ENCODE data around the gene PDIA4. TPM values are rescaled to one million over a fixed set of nuclear protein-coding genes. Genes with fewer than 3 reads are reported as not detected.
A peak's percentile ranks its signal among the peaks of the same experiment; 100 is the strongest.
"Not testable (repeated sequence)": the region's sequence is repeated elsewhere in the genome, so short reads cannot be mapped to it uniquely, and the experiment has no call there.

The PDIA4 gene, protein sequence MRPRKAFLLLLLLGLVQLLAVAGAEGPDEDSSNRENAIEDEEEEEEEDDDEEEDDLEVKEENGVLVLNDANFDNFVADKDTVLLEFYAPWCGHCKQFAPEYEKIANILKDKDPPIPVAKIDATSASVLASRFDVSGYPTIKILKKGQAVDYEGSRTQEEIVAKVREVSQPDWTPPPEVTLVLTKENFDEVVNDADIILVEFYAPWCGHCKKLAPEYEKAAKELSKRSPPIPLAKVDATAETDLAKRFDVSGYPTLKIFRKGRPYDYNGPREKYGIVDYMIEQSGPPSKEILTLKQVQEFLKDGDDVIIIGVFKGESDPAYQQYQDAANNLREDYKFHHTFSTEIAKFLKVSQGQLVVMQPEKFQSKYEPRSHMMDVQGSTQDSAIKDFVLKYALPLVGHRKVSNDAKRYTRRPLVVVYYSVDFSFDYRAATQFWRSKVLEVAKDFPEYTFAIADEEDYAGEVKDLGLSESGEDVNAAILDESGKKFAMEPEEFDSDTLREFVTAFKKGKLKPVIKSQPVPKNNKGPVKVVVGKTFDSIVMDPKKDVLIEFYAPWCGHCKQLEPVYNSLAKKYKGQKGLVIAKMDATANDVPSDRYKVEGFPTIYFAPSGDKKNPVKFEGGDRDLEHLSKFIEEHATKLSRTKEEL
- total RNA-seq (2014; rRNA removed; shearing (Covaris generic)): 327 and 331 TPM in 2 replicates

DNA sequence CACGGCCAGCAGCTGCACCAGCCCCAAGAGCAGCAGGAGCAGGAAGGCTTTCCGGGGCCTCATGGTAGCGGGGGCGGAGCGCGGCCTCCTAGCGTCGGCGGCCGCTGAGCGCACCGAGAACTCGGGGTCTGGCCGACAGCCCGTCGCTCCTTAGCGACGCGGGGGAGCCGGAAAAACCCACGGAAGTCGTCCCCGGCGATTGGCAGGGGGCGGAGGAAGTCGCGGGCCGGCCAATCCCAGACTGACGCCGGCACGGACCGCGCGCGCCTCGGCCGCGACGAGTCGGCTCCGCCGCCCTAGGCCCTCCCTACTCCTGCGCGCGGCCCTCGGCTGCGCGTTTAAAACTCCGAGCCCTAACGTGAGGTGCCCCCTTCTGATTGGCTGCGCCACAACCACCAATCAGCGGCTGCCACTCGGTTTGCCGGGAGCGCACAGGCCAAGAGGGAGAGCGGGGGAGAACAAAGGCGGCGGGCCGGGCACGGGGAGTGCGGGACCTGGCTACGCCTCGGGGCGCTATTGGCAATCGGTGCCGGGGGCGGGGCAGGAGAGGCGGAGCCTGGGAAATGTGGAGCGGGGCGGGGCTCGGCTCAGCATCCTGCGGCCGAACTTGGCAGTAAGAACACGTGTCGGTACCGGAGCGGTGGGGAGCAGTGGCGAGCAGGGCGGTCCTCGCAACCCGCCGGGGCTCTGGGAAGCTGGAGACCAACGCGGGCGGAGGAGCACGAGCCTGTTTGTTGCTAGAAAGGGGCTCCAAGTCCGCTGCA, at the start of gene PDIA4:
Gene PDIA4 (minus strand): TSS at position 160 of the 764 bp plus-strand sequence. CDS start 97 bp downstream, at position 63.
- peak; percentile 100 for DNase-seq (ENCODE audit: low spot score)

DNA sequence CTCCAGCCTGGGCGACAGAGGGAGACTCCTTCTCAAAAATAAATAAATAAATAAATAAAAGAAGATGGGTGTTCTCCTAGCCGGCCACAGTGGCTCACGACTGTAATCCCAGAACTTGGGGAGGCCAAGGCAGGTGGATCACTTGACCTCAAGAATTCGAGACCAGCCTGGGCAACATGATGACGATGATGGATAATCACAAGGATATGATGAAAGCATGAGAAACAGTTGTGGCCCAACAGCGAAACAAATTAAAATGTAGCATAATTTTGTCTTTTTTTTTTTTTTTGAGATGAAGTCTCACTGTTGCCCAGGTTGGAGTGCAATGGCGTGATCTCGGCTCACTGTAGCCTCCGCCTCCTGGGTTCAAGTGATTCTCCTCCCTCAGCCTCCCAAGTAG, 49.3 kb upstream of the PDIA4 start:
- no peak for DNase-seq (ENCODE audit: low spot score)

DNA sequence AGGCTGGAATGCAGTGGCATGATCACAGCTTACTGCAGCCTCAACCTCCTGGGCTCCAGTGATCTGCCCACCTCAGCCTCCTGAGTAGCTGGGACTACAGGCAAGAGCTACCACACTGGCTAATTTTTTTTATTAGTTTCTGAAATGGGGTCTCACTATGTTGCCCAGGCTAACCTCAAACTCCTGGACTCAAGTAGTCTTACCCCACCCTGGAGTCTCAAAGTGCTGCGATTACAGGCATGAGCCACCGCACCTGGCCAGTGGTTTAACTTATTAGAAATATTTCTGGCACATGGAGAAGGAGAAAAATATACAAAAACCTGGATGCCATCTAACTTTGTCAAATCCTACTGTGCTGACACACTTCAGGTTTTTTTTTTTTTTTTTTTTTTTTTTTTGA, 47.0 kb upstream of the PDIA4 start:
- no peak for DNase-seq (ENCODE audit: low spot score)

DNA sequence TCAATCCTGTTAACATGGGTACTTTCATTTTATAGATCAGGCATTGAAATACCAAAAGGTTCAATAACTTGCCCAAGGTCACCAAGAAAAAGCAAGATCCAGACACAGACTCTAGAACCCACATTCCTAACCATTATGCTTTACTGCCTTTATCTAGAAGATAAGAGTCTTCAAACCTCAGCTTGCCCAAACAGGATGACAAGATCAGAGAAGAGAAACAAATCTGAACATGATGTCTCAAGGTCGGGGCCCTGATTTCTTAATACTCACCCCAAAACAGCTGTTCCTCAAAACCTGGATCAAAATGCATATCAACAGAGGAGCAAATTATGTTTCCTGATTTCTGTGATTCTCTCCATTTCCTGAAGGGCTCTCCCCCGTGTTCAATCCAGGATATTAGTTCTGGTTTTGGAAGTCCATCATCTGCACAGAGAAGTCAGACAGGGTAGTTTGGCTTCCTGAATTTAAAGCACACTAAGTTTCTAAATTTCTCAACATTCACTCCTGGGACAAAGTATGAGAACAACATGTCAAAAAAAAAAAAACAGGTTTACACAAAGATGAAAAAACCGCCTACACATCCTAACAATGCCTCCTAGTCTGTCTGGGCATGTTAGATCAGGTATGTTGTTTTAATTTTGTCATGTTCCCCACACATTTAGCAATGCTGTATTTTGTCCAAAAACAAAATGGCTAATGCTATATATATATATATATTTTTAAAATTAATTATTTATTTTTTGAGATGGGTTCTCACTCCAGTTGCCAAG, 46.0 kb upstream of the PDIA4 start:
- DNase-seq (ENCODE audit: low spot score): no peak

DNA sequence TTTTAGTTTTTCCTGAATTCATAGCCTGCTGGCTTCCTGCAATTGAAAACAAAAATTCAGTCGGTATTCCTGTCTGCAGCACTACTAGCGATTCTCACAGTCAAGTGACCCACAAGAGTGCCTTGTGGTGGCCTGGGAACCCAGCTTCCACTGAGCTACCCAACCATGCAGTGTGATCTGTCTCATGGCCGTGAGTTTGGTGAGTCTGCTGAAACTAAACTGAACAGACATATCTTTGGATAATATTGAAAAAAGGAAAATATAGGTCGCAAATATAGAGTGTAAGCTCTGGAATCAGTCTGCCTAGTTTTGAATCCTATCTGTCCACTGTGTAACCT, 44.1 kb upstream of the PDIA4 start:
- DNase-seq (ENCODE audit: low spot score): no peak

DNA sequence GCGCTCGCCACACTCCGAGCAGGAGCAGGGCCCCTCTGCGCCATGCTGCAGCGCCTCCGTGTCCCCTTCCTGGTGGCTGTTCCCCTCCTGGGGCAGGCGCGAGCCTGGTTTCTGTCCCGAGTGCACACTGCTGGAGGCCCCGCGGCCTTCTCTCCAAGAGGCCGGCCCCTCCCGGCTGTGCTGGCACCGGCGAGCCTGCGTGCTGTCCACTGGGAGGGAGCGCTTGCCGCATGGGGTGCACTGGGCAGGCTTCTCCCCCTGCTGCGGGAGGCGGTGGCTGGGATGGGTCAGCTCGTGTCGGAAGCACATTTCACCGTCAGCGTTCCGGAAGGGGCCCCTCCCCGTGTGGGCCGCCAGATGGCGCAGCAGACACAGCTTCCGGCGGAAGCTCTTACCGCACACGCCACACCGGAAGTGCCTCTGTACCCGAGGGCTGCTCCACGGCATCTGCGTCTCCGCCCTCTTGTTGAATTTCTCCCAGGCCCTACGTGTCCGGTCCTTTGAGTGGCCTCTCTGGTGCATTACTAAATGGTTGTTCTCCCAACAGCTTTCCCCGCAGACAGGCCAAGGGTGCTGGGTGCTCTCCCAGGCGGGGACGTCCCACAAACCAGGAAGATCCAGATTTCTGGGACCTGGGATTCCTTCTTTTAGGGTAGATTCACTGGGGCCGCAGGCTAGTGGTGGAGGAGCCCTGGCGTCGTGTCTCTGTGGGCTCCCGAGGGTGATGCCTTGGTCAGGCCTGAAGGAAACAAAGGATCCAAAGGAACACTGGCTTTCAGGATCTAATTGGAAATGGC, 43.5 kb upstream of the PDIA4 start:
- no peak for DNase-seq (ENCODE audit: low spot score)

DNA sequence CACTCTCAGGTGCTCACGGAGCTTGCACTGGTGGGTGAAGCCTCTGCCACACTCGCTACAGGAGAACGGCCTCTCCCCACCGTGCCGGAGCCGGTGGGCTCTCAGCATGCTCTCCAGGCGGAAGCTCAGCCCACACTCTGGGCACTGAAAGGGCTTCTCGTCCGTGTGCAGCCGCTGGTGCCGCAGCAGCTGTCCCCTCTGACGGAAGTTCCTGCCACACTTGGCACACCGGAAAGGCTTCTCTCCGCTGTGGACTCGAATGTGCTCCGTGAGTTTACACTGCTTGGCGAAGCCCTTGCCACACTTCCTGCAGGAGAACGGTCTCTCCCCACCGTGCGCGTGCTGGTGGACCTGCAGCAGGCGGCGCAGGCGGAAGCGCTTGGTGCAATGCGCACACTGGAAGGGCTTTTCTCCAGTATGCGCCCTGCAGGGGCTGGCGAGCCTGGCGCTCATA, 42.9 kb upstream of the PDIA4 start:
- no peak for DNase-seq (ENCODE audit: low spot score)

DNA sequence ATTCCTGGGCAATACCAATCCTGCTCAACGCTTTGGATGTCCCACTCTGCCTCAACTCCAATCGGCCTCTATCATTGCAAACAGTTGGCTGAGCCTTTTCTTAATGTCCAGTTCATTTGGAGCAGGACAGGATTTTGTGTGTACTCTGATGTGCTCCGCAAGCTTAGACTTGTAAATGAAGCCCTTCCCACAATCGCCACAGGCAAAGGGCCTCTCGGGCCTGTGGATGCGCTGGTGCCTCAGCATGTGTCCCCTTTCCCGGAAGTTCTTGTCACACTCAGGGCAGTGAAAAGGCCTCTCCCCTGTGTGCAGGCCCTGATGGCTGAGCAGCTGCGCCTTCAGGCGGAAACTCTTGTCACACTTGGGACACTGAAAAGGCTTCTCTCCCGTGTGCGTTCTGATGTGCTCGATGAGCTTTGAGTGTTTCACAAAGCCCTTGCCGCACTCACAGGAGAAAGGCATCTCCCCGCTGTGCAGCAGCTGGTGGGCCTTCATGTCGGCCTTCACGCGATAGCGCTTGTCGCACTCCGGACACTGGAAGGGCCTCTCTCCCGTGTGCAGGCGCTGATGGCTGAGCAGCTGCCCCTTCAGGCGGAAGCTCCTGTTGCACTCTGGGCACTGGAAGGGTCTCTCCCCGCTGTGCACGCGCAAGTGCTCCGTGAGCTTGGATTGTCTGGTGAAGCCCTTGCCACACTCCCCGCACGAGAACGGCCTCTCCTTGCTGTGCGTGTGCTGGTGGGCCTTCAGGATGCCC, 42.2 kb upstream of the PDIA4 start:
- no peak for DNase-seq (ENCODE audit: low spot score)

DNA sequence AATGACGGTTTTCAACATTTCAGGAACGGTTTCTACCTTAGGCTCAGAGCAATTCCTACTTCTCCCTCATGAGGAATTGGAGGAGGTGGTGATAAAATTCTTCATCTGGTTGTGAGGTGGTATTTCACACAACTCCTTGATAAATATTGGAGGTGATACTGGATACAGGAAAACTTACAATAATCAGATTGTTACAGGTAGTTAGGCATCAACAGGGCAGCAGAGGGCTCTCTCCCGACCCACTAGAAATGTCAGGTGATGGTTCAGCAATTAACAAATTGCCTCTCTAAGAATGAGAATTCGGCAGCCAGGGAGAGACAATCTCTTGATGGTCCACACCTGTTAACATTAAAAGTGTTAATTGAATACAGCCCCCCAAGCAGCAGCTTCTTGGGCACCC, 39.6 kb upstream of the PDIA4 start:
- peak; percentile 58 for DNase-seq (ENCODE audit: low spot score)

DNA sequence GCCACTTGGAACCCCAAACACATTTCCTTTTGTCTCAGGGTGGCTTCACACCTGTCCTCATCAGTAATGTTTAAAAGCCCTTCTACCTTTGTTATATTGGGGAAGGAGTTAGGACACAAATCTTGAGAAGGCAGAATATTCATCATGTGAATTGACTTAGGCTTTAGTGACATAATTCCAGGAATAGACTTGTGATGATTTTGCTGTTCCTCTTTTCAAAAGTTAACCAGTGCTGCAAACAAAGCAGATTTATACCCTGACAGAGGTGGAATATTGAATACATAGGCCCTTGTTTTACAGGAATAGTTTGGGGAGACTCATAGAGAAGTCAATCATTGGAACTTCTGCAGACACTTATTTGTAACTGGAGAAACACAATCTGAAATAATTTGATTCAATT, 35.2 kb upstream of the PDIA4 start:
- DNase-seq (ENCODE audit: low spot score): no peak

DNA sequence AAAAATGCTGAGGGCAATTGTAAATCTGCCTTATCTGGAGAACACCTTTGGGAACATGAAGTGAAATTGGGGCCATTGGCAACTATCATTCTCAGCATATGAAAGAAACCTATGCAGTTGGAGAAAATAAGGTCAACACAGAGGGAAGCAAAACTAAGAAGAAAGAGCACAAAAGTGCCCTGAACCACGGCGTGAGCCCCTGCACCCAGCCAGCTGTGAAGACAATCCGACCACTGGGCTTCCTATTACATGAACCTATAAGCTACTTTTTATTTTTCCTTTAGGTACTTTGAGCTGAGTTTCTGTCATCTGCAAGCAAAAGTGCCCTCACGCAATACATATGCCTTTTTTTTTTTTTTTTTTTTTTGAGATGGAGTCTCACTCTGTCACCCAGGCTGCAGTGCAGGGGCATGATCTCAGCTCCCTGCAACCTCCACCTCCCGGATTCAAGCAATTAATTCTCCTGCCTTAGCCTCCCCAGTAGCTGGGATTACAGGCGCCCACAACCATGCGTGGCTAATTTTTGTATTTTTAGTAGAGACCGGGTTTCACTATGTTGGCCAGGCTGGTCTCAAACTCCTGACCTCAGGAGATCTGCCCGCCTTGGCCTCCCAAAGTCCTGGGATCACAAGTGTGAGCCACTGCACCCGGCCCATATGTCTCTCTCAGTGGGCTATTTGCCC, 34.1 kb upstream of the PDIA4 start:
- DNase-seq (ENCODE audit: low spot score): not testable (repeated sequence)

DNA sequence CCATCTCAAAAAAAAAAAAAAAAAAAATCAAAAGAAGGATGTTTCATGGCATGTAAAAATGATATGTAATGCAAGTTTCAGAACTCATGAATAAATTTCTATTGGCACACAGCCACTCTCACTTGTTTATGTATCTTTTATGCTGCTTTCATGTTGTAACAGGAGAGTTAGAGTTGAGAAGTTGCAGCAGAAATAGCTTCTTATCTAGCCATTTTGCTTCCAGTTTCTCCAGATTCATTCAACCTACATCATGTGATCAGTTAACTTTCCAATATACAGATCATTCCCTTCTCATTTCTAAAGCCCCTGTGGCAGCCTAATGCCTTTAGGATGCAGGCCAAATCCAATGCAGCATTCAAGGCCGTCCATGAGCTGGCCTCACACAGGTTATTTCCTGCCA, 31.9 kb upstream of the PDIA4 start:
- no peak for DNase-seq (ENCODE audit: low spot score)

DNA sequence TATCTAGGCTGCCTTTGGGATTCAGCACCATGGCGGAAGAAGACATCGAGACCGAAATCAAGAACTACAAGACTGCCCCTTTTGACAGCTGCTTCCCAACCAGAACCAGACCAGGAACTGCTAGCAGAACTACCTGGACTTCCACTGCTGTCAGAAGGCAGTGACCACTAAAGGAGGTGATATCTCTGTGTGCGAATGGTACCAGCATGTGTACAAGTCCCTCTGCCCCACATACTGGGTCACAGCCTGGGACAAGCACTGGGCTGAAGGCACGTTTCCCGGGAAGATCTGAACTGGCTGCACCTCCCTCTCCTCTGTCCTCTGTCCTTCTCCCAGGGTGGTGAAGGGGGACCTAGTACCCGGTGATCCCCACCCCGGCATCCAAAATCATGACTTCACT, 25.6 kb upstream of the PDIA4 start:
- no peak for DNase-seq (ENCODE audit: low spot score)

DNA sequence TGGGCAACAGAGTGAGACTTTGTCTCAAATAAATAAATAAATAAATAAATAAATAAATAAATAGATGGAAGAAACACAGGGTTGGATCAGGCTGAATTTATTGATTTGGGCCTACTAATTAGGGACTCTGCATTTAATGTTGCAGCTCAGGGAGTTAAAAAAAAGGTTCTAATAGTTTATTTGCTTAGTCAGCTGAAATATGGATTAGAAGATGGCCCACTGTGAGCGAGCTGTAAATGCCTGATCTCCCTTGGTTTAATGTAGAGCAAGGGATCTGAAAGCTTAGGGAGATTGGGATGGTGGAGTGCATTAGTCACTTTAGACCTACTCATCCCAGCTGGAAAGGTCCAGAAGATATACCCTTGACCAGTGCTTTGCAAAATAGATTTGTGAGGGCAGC, 25.1 kb upstream of the PDIA4 start:
- DNase-seq (ENCODE audit: low spot score): no peak

DNA sequence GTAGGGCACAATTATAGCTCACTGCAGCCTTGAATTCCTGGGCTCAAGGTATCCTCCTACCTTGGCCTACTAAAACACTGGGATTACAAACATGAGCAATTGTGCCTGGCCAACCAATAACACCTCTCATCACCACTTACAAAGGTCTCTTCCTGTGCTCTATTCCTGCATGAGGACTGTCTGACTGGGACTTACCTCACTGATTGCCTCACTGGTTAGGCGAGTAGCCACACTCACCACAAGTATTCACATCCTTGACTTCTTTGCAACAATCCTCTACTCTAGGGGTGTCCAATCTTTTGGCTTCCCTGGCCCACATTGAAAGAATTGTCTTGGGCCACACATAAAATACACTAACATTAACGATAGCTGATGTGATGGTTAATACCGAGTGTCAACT, 22.6 kb upstream of the PDIA4 start:
- no peak for DNase-seq (ENCODE audit: low spot score)

DNA sequence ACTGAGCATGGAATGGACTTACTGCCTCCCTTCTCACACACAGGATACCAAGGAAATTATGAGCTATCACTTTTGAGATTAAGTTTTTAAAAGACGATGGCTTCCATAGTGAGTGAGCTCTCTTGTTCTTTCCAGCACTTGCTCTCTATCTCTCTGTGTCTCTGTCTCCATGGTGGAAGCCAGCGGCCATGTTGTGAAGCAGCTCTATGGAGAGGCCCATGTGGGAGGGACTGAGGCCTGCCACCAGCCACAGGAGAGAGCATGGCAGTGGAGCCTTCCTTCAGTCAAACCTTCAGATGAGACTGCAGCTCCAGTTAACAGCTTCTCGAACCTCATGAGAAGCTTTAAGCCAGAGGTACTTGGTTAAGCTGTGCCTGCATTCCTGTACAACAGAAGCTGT, 20.5 kb upstream of the PDIA4 start:
- DNase-seq (ENCODE audit: low spot score): no peak

DNA sequence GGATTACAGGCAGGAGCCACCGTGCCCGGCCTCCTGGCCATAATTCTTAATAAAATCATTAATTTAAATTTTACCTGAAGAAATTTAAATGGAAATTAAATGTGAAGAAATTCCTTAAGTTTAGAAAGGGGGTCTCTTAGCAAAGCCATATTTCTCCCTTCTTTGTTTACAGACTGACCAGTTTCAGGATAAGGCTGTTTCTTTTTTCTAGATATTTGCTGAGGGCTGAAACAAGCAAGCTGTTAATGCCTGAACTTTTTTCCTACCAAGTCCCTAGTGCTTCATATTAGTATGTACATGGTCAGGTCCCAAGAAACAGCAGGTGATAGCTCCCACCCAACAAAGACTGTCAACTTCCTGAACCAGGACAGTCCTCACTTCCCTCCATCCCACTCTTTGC, 18.1 kb upstream of the PDIA4 start:
- no peak for DNase-seq (ENCODE audit: low spot score)

DNA sequence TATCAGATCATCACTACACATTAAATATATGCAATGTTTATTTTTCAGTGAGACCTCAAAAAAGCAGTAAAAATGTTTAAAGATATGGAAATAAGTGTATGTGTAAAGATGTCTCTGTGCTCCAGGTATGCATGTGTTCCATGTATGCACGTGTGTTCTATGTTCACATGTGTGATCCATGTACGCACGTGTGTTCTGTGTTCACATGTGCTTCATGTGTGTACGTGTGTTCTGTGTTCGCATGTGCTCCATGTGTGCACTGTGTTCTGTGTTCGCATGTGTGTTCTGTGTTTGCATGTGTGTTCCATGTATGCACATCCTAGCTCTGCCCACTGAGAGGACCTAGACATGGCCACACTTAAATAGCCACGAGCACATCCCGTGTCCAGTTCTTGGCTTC, 15.6 kb upstream of the PDIA4 start:
- no peak for DNase-seq (ENCODE audit: low spot score)

DNA sequence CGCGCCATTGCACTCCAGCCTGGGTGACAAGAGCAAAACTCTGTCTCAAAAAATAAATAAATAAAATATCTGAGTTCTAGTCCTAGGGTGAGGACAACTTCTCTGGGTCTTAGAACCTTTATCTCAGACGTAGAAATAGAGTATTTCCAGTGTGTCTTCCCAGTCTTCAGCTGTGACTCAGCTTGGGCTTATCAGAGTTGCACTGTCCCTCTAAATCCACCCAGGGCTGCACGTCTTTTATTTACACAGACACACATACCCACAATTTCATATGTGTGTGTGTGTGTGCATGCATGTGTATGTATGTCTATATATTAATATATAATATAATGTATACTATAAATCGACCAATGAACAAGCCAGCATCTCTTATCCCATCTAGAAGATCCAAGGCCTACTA, 13.0 kb upstream of the PDIA4 start:
- no peak for DNase-seq (ENCODE audit: low spot score)

DNA sequence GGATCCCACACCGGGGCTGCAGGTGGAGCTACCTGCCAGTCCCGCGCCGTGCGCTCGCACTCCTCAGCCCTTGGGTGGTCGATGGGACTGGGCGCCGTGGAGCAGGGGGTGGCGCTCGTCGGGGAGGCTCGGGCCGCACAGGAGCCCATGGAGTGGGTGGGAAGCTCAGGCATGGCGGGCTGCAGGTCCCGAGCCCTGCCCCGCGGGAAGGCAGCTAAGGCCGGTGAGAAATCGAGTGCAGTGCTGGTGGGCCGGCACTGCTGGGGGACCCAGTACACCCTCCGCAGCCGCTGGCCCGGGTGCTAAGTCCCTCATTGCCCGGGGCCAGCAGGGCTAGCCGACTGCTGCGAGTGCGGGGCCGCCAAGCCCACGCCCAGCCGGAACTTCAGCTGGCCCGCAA, 10.3 kb upstream of the PDIA4 start:
- not testable (repeated sequence) for DNase-seq (ENCODE audit: low spot score)
